SJCRH30 (cell line): Measurements from ENCODE around the gene FGFBP2. TPM values are rescaled to one million over a fixed set of nuclear protein-coding genes. Genes with fewer than 3 reads are reported as not detected.

Experiments used
- DNase-seq, 2 experiments: peaks; one replicate each; pipeline ENCODE4 v3.0.0-alpha.2; 2015 to 2020
- H3K27ac ChIP-seq: fragments of 250-450 bp; sonication (Bioruptor Pico); 2 replicates; pipeline ENCODE4 v1.5.1; 2020; ENCODE audit warnings: mild to moderate bottlenecking, moderate library complexity
- H3K27me3 ChIP-seq: fragments of 250-450 bp; sonication (Bioruptor Pico); 2 replicates; pipeline ENCODE4 v1.5.1; 2020; ENCODE audit warnings: mild to moderate bottlenecking, moderate library complexity
- H3K36me3 ChIP-seq: fragments of 250-450 bp; sonication (Bioruptor Pico); 2 replicates; pipeline ENCODE4 v1.5.1; 2020; ENCODE audit warnings: mild to moderate bottlenecking, moderate library complexity
- H3K4me1 ChIP-seq: fragments of 250-450 bp; sonication (Bioruptor Pico); 2 replicates; pipeline ENCODE4 v1.5.1; 2020; ENCODE audit warnings: mild to moderate bottlenecking, moderate library complexity
- H3K4me3 ChIP-seq: fragments of 250-450 bp; sonication (Bioruptor Pico); 2 replicates; pipeline ENCODE4 v1.5.1; 2020; ENCODE audit warnings: mild to moderate bottlenecking, moderate library complexity
- H3K9me3 ChIP-seq: fragments of 250-450 bp; sonication (Bioruptor Pico); replicated peaks from 2 replicates; pipeline ENCODE4 v1.5.1; 2020; ENCODE audit warnings: mild to moderate bottlenecking, moderate library complexity
- total RNA-seq: library from RNA; depleted of rRNA; stranded (reverse); fragments of >200 nt; shearing (Covaris generic); gene quantifications from 2 replicates; pipeline ENCODE4 v1.2.3, GENCODE V29; 2014; rRNA removed

Gene FGFBP2, protein sequence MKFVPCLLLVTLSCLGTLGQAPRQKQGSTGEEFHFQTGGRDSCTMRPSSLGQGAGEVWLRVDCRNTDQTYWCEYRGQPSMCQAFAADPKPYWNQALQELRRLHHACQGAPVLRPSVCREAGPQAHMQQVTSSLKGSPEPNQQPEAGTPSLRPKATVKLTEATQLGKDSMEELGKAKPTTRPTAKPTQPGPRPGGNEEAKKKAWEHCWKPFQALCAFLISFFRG
- total RNA-seq: not detected in 2 replicates

DNA sequence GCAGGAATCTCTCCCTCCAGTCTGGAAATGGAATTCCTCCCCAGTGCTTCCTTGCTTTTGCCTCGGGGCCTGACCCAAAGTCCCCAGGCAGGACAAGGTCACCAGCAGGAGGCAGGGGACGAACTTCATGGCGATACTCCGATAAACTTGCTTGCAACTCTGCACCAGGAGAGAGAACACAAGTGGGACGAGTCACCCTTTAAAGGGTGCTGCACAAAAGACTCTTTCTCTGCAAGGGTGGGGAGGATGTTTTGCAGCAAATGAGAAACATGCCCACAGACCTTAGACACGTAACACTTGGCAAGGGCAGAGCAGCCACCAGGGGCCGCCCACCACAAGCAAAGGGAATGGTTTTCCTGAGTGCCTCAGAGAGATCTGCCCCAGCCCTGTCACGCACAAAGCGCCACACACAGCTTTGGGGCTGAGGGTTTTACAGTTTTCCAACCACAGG, at the start of gene FGFBP2:
FGFBP2 (minus strand) TSS at position 175 of the 451 bp plus-strand sequence; CDS start at position 129, 46 bp downstream.
- Histone ChIP-seq H3K36me3 (no peaks in the 10 kb centered on the region), H3K27me3 (no peaks in the 10 kb centered on the region; the same call in 1 of the 2 replicates), H3K9me3 (no peaks in the 10 kb centered on the region), H3K4me3 (no peak within 1 kb of the TSS), H3K27ac (no peak within 1 kb of the TSS), H3K4me1 (peaks cover 17% of the 10 kb centered on the region)
- DNase-seq: peak; percentile 57 to 65

DNA sequence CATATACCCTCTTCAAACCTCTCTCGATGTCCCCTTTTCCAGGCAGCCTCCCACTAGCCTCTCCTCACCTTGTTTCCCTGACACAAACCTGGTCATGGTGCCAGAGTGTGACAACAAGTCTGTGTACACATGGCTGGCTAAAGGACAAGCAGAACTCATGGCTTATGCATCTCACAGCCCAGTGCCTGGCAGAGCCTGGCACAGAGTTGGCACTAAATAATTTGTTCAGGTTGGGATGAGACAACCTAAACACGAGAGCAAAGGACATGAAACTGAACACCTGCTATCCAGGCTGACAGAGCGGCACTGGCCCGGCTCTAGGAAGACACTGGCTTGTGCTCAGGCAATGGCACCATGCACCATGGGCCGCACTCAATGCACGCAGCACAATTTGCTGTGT, 48.2 kb upstream of the FGFBP2 start:
- Histone ChIP-seq H3K27me3 (no peaks in the 10 kb centered on the region), H3K9me3 (no peaks in the 10 kb centered on the region), H3K36me3 (no peaks in the 10 kb centered on the region), H3K4me1 (no peaks in the 10 kb centered on the region), H3K4me3 (no peak overlapping the region), H3K27ac (no peak overlapping the region)
- DNase-seq: no peak

DNA sequence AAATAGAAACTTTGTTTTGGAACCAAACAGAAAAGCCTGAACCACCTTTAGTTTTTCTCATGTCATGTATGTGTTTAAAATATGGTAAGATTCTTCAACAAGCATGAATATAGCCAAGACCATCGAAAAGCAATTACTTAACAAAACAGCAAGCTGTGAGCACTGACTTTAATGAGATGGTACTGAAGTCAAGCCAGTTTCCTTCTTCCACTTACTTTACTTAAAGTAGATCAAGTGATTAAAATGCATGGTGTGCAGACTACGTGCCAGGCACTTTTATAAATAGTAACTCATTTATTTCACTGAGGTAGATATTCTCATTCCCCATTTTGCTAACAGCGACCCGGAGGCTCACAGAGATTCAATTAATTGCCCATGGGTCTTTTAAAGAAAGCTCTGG, 46.2 kb upstream of the FGFBP2 start:
- Histone ChIP-seq H3K4me3 (no peak overlapping the region), H3K36me3 (no peaks in the 10 kb centered on the region), H3K27ac (no peak overlapping the region), H3K27me3 (no peaks in the 10 kb centered on the region), H3K4me1 (no peaks in the 10 kb centered on the region), H3K9me3 (no peaks in the 10 kb centered on the region)
- DNase-seq: no peak

DNA sequence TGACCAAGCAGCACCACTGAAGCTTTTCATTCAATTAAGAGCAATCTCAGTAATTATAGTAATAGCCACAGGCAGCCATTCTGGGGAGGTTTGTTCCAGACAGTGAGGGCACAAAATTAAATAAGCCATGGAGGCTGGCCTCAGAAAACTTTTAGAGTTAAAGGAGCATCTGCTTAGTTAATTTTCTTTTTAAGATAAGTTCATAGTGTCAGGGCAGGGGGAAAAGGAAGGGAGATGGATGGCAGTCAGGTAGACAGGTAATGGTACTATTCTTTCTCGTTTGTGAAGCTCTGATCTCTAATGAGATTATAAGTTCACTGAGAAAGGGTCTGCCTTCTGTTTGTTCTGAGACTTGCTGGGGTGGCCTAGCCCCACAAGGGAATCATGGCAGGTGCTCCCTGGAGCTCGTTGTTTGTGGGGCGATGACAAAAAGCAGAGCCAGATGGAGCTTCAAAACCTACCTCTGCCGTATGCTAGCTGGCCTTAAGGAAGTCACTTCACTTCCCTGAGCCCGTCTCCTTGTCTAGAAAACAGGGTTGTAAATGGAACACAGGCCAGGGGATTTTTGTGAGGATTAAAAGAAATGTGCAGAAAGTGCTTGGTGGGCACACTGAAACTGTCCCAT, 44.6 kb upstream of the FGFBP2 start:
- H3K27me3 ChIP-seq: no peaks in the 10 kb centered on the region
- H3K36me3 ChIP-seq: no peaks in the 10 kb centered on the region
- no peaks in the 10 kb centered on the region for H3K4me1 ChIP-seq
- no peak overlapping the region for H3K4me3 ChIP-seq
- DNase-seq: no peak
- no peaks in the 10 kb centered on the region for H3K9me3 ChIP-seq
- H3K27ac ChIP-seq: no peak overlapping the region

DNA sequence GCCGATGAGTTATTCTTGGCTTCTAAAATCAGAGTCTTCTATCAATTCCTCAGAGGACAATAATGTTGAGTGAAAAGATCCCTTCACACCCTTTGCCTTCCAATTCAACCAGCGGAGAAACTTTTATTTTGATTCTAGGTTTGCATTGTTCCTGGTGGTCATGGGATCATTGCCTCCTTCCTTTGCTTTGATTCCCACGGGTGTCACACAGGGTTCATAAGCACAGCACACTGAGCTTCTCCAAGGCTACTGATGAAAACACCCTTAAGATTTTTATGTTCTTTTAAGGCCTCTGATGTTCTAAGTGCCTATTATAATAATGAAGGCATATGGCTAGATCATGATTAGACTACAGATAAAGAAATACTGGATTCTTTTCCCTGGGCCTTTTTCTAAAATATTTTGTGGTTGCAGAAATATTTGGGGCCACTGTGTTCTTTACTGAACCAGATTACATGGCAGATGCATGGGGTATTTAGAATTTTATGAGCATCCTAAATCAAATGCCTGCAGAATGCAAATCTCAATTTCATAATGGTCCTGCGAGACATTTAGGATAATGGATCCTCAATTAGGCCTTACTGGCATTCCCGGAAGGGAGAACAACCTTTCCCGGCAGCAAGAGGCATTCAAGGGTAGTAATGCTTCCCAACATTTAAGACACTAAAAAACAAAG, 43.9 kb upstream of the FGFBP2 start:
- no peak overlapping the region for H3K27ac ChIP-seq

DNA sequence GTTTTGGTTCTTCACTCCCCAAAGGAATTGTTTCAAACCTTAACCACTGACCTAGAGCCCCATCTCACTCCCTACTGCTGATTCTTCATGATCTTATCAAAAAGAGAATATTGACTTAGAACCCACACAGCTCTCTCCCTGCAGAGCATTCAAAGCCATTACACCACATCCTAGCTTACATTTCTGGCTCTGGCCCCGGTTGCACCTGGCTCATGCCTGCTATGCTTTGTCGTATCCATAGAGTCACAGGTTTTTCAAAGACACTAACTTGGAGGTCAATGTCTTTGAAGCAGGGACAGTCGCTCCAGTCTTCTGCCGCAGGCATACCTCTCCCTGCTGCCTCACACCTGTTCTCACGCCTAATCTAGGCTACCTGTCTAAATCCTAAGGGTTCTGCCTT, 42.7 kb upstream of the FGFBP2 start:
- H3K36me3 ChIP-seq: no peaks in the 10 kb centered on the region
- H3K4me1 ChIP-seq: no peaks in the 10 kb centered on the region
- H3K27me3 ChIP-seq: no peaks in the 10 kb centered on the region
- H3K9me3 ChIP-seq: no peaks in the 10 kb centered on the region
- DNase-seq: no peak
- no peak overlapping the region for H3K27ac ChIP-seq
- no peak overlapping the region for H3K4me3 ChIP-seq

More for the DNA sequence above, 43.9 kb upstream of the FGFBP2 start:
- no peak for DNase-seq
- Histone ChIP-seq H3K9me3 (no peaks in the 10 kb centered on the region), H3K4me1 (no peaks in the 10 kb centered on the region), H3K36me3 (no peaks in the 10 kb centered on the region), H3K27me3 (no peaks in the 10 kb centered on the region), H3K4me3 (no peak overlapping the region)

DNA sequence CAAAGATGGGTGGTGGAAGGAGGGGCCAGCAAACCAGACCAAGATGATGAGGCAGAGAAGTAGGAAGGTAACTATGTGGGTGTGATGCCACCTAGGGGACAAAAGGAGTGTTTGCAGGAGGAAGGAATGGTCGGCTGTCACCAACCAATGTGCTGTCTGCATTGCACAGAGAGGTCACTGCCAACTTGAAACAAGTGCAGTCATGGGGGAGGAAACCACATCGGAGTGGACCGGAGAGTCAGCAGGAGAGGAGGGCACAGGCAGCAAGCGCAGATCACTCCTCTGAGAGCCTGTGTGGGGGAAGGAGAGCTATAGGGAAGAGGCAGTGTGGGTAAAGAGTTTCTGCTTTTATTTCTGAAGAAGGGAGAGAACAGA, 38.5 kb upstream of the FGFBP2 start:
- H3K36me3 ChIP-seq: no peaks in the 10 kb centered on the region
- no peak overlapping the region for H3K4me3 ChIP-seq
- H3K27ac ChIP-seq: no peak overlapping the region
- DNase-seq: peak; percentile 61 to 82
- H3K9me3 ChIP-seq: no peaks in the 10 kb centered on the region
- H3K27me3 ChIP-seq: no peaks in the 10 kb centered on the region
- no peaks in the 10 kb centered on the region for H3K4me1 ChIP-seq

DNA sequence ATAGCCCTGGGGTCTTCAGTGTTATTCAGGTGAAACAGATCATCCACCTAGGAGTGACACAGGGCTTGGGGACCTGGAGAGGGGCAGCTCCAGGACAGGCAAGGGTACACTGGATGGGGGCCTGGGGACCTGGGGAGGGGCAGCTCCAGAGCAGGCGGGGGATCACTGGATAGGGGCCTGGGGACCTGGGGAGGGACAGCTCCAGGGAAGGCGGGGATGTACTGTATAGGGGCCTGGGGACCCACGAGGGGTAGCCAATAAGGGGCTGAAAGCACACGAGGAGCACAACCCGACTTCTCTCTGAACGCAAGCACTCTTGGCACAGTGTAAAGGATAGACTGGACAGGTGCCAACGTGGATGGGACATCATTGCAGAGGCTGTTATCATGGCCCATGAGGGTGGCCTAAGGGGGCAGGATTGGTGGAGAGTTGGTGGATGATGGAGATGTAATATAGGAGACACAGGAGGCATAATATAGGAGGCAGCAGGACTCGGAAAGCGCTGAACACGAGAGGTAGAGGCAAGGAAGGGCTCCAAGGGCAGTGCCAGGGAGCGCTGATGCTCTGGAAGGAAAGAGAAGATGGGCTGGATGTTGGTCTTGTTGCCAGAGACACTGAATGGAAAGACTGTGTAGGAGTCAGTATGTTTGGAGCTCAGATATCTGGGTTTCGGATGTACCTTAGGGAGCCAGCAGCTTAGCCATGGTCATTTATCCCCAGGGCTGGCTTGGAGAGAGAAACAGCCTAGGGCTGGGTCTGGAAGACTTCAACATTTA, 37.9 kb upstream of the FGFBP2 start:
- H3K9me3 ChIP-seq: no peaks in the 10 kb centered on the region
- no peaks in the 10 kb centered on the region for H3K4me1 ChIP-seq
- DNase-seq: no peak
- H3K27me3 ChIP-seq: no peaks in the 10 kb centered on the region
- H3K36me3 ChIP-seq: no peaks in the 10 kb centered on the region
- H3K27ac ChIP-seq: no peak overlapping the region
- no peak overlapping the region for H3K4me3 ChIP-seq

DNA sequence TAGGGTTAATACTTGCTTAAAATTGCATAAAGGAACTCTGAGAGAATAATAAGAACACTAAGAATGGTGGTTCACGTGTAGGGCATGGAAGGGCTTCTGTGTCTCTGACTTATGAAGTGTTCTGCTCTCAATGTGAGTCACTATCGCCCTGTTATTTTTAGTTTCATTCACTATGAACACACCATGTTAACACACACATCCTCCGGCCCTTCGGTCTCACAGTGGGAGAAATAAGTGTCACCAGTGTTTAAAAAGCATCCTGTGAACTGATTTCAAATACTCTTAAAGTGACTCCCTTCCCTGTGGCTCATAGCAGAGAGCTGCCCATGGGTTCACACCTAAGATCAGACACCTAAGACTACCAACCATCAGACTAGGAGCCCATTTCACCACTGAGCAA, 33.8 kb upstream of the FGFBP2 start:
- Histone ChIP-seq H3K4me3 (no peak overlapping the region), H3K9me3 (no peaks in the 10 kb centered on the region; the same call in 1 of the 2 replicates), H3K27ac (no peak overlapping the region), H3K4me1 (no peaks in the 10 kb centered on the region), H3K36me3 (no peaks in the 10 kb centered on the region), H3K27me3 (no peaks in the 10 kb centered on the region)
- DNase-seq: no peak

DNA sequence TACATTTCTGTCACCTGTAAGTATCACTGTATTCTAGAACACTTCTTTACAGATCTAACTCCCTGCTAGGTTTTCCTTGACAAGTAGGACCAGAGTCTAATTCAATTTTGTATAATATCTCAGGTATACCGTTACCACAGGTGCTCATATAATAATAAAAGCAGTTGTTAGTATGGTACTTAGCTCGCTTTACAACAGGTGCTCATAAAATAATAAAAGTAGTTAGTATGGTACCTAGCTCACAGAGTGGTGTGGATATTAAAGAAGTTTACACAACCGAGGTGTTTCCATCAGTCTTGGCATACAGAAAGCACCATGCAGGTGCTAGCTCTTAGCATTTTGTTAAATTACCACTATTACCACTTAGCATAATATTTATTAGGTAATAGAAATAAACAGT, 32.9 kb upstream of the FGFBP2 start:
- no peaks in the 10 kb centered on the region; the same call in 1 of the 2 replicates for H3K9me3 ChIP-seq
- no peaks in the 10 kb centered on the region for H3K36me3 ChIP-seq
- no peaks in the 10 kb centered on the region for H3K27me3 ChIP-seq
- DNase-seq: no peak
- no peak overlapping the region for H3K27ac ChIP-seq
- H3K4me1 ChIP-seq: no peaks in the 10 kb centered on the region
- no peak overlapping the region for H3K4me3 ChIP-seq

DNA sequence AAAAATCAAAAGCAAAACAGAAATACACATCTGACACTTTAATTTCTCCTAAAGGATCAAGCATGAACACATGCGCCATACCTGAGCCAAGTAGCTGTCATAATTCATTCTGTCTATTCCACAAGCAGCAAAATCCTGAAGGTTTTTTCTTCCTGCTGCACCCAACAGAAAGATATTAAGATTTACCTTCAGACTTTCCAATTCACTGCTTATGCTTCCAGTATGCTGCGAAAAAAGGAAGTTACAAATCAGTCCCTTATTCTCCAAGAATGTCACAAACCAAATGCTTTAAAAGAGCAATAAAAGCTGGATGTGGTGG, 29.2 kb upstream of the FGFBP2 start:
- no peak for DNase-seq
- Histone ChIP-seq H3K4me3 (no peak overlapping the region), H3K9me3 (no peaks in the 10 kb centered on the region; the same call in 1 of the 2 replicates), H3K27ac (no peak overlapping the region), H3K27me3 (no peaks in the 10 kb centered on the region), H3K36me3 (no peaks in the 10 kb centered on the region), H3K4me1 (no peaks in the 10 kb centered on the region)

DNA sequence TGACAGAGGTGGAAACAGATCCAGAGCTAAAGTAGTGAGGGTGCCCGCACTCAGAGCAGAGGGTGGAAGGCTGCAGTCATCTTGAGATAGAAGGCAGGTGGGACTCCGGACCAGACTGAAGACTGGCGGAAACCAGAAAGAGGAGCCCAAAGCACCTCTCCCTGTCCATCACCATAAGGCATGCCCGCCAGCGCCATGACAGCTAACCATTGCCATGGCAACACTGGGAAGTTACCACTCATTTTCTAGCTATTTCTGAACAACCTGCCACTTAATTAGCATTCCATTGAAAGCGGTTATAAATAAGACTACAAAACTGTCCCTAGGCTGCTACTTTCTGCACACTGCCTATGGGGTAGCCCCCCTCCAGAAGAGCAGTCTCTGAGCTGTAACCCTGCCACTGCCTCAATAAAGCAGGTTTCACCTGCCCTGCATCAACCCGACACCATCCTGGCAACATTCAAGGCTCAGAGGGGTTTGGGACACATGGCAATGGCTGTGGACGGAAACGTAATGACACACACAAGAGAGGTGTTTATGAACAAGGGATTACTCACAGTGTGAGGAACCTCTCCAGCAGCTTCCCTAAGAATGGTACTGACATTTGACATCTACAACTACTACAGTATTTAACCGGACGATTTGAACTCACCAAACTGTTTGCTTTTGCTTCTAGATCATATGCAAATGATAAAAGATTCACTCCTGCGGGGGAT, 27.8 kb upstream of the FGFBP2 start:
- no peak overlapping the region for H3K4me3 ChIP-seq
- no peak for DNase-seq

DNA sequence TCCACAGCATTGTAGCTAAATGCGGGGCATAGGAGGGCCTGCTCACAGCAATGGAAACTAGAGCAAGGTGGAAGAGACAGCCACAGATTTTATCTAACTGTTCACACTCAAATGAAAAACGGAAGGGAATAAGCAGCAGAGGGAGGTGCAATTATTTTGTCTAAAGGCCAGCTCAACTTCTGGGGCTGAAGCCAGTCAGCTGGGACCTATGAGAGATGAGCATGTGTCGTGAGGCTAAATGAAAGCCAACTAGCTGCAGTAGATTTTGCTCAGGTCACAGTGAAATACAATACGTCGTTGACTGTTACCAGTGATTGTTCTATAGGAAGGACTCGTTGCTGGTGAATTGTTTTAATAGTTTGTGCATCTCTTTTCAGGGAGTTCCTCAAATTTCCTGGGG, 26.4 kb upstream of the FGFBP2 start:
- Histone ChIP-seq H3K27ac (no peak overlapping the region), H3K27me3 (no peaks in the 10 kb centered on the region), H3K36me3 (0 out of 2 replicates have a peak, but pooled peaks cover 2% of the 10 kb centered on the region), H3K4me3 (no peak overlapping the region), H3K9me3 (no peaks in the 10 kb centered on the region; the same call in 1 of the 2 replicates), H3K4me1 (no peaks in the 10 kb centered on the region)
- no peak for DNase-seq

More for the DNA sequence above, 27.8 kb upstream of the FGFBP2 start:
- Histone ChIP-seq H3K27ac (no peak overlapping the region), H3K27me3 (no peaks in the 10 kb centered on the region), H3K9me3 (no peaks in the 10 kb centered on the region; the same call in 1 of the 2 replicates), H3K36me3 (no peaks in the 10 kb centered on the region), H3K4me1 (no peaks in the 10 kb centered on the region)

DNA sequence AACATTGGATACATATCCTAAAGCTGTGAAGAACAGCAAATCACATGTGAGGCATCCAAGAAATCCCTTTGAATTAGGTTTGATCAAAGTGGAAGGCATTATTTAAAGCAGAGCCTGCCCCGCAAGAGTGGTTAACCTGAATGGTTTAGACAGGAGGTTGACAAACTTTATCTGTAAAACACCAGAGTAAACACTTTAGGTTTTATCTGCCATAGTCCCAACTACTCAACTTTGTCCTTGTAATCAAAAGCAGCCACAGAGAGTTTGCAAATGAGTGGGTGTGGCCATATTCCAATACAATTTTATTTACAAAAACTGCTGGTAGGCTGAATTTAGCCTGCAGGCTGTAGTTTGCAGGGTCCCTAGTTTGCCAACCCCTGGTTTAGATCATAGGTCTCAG, 25.2 kb upstream of the FGFBP2 start:
- Histone ChIP-seq H3K27ac (no peak overlapping the region), H3K9me3 (no peaks in the 10 kb centered on the region; the same call in 1 of the 2 replicates), H3K4me1 (no peaks in the 10 kb centered on the region), H3K36me3 (0 out of 2 replicates have a peak, but pooled peaks cover 2% of the 10 kb centered on the region), H3K4me3 (no peak overlapping the region), H3K27me3 (no peaks in the 10 kb centered on the region)
- DNase-seq: no peak
